GM18511 (cell line): ENCODE measurements around the gene GATM.

ENCODE experiments used
- ATAC-seq: cut with Tn5 transposase; IDR thresholded peaks from one replicate; pipeline ENCODE4 v1.9.1; 2021; ENCODE audit warnings: mild to moderate bottlenecking, moderate library complexity; ENCODE audit not compliant: unreplicated experiment

Gene GATM

GRCh38 chr15:45362419-45362818 is 15.9 kb downstream of the GATM start:
- ATAC-seq, result no peak

- ATAC-seq, result no peak
Measured at GRCh38 chr15:45361878-45362277, 16.5 kb downstream of the GATM start.

DNA sequence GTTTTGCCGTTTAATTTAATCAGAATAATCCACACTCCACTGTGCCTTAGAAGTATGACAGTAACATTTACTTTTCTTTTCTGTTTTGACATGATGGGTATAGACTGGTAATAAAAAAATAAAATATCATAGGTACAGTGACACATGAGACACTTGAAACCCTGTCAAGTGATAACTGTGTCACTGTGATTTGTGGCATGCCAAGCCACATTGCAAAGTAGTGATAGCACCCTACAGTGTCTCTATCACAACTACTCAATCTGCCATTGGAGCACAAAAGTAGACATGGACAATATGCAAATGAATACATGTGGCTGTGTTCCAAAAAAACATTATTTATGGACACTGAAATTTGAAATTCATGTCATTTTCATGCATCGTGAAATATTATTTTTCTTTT is 22.5 kb downstream of the GATM start:
- ATAC-seq, result no peak

- ATAC-seq, result no peak
Measured at GRCh38 chr15:45354711-45355110, 23.6 kb downstream of the GATM start.

DNA sequence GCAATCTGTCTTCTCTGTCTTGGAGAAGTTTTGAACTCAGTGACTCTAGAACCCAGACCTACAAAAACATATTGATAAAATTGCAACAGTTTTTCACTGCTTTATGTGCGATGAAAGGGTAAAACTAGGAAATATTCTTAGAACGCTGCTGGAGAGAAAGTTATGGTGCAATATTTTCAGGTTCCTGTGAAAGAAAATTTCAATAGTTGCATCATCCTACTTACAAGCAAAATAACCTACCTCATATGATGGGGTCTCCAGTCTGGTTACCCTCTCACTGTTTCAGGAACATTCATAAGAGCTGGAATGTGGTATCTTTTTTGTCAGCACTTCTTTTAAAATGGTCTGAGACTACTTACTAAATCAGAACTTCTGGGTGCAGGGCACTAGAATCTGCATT is 27.1 kb downstream of the GATM start:
- ATAC-seq, result no peak

DNA sequence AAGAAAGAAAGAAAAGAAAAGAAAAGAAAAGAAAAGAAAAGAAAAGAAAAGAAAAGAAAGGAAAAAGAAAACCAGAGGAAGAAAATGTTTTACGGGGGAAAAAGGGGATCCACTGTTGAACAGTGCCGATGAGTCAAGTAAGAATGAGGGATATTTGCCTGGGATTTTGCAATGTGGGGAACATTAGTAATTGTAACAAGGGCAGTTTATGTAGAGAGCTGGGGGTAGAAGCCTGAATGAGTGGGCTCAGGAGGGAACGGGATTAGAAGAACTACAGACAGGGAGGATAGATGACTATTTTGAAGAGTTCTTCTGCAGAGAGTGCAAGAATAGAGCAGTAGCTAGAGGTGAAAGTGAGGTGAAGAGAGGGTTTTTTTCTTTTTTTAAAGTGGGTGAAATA is 28.7 kb downstream of the GATM start:
- no peak for ATAC-seq

DNA sequence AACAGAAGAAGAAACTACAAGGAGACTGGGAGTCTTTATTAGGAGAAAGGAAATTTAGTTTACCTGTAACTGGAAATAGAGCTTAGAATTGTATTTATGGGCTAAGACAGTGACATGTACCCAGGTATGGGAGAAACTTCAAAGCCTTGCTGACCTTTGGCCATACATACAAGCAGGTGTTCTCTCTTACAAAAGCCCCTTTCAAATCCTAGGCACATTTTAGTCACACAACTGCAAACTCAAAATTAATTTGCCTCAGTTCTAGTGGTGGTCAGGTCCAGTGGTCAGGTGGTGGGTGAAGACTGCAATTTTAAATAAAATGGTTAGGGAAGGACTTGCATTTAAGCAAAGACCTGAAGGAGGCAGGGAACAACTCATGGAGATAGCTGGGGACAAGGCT is 30.4 kb downstream of the GATM start:
- no peak for ATAC-seq

DNA sequence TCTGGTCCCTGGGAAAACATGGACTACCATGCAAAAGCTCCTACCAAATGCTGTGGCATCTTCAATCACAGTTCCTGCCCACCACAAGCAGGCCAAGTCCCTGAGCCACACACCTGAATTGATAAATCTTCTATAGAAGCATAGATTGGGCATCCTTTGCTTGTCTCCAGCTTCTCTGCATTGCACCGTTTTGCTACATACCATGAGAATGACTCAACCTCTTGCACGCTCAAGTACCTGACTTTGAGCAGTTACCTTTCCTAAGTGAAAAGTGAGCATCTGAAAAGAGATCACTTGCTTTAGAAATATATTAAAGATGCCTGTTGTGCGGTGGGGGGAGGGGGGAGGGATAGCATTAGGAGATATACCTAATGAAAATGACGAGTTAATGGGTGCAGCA is 31.3 kb downstream of the GATM start:
- no peak for ATAC-seq

DNA sequence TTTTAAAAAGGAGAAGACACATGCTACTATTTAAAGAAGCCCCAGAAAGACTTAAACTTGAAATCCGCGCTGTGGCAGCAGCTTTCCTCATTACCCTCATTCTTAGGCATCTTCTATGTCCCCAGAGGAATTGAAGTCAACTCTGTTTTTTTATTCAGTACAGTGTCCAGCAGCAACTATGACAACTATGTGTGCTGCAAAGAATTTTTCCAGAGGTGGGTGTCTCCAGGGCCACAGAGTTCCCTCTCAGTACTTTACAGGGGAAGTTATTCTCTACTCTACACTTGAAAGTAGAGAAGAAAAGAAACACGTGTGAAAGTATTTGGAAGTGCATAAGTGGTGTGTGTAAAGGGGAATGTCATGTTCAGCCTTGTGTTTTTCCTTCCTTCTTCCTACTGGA is 32.0 kb downstream of the GATM start:
- no peak for ATAC-seq

DNA sequence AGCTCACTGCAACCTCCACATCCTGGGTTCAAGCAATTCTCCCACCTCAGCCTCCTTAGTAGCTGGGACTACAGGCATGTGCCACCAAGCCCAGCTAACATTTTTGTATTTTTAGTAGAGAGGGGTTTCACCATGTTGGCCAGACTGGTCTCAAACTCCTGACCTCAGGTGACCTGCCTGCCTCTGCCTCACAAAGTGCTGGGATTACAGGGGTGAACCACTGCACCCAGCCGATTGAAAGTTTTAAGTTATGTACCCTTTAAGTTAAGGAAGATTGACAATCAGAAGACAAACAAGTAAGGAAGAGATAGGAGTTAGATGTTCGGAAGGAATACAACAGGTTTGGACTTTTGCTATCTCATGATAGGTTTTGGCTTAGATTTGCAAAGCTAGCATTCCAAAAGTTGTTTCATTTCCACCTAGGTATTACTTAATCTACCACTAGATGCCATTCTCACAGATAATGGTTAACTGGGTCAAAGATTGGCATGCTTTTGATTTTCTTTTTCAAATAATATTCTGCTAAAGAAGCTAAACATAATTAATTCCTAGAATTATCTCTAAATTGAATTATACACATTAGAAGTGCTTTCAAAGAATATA is 35.0 kb downstream of the GATM start:
- no peak for ATAC-seq

GRCh38 chr15:45341790-45342189 is 36.6 kb downstream of the GATM start:
- no peak for ATAC-seq

DNA sequence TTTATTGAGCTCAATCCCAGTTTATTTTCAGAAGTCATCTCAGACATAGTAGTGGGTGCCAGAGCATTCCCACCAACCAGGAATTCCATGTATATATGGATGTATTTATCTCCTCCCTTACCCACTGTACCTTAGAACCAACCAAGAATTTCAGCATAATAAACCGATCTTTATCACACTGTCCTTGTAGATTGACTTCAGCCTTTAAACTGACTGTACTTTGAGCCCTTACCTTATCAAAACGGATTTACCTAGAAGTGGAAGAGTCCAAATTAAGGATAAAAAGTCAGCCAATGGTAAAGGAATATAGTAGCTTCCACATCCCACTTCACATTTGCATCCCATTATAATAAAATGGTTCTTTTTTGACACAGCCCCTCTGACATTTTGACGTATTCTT is 37.9 kb downstream of the GATM start:
- no peak for ATAC-seq

GRCh38 chr15:45338417-45338816 is 39.9 kb downstream of the GATM start:
- no peak for ATAC-seq

DNA sequence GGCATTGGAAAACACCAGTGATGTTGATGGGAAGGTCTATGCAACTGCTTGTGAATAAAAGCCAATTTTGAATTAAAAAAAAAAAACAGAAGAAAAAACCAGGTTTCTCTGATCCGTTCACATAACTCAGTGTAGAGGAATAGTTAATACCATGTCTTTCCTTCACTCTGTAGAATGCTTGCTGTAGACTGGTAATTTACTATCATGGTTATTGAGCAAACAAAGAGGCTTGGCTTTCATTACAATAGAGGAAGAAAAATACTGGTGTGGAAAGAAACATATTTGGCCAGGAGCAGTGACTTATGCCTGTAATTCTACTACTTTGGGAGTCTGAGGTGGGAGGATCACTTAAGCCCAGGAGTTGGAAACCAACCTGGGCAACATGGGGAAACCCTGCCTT is 41.1 kb downstream of the GATM start:
- ATAC-seq, result no peak

GRCh38 chr15:45333550-45333949 is 44.8 kb downstream of the GATM start:
- no peak for ATAC-seq

GRCh38 chr15:45332694-45333093 is 45.6 kb downstream of the GATM start:
- no peak for ATAC-seq

DNA sequence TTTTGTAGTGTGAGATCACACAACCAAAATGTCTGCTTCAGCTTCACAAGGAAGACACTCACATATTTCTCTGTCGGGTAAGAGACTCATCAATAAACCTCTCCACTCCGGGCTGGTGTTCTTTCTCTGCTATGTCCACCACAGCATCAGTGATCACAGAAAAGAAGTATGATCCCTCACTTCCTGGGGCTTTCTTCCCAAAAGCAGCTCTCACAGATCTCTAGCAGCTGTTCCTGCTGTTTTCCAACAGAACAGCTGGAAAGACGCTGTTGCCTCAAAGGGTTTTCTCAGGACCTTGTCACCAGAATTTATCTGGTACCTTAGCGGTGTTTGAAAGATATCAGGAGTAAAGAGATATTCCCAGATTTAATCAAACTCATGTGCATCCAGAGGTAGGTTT is 46.4 kb downstream of the GATM start:
- ATAC-seq, result no peak

DNA sequence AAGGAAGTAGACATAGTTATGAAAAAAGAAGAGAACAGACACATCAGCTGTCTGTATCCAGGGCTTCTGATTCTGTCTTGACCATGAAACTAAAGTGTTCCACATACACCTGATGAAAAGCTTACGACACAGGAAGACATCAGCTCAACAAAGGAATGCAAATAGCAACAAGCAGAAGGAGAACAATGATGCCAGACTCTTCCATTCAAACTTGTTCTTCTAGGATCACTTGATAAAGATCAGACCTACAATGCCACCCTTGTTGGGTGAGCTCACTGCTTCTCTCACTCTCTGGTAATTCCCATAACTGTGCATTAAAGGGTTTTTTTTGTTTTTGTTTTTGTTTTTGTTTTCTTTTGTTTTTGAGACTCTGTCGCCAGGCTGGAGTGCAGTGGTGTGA is 49.7 kb downstream of the GATM start:
- ATAC-seq, result no peak

- no peak for ATAC-seq
Measured at GRCh38 chr15:45326741-45327140, 51.6 kb downstream of the GATM start.

DNA sequence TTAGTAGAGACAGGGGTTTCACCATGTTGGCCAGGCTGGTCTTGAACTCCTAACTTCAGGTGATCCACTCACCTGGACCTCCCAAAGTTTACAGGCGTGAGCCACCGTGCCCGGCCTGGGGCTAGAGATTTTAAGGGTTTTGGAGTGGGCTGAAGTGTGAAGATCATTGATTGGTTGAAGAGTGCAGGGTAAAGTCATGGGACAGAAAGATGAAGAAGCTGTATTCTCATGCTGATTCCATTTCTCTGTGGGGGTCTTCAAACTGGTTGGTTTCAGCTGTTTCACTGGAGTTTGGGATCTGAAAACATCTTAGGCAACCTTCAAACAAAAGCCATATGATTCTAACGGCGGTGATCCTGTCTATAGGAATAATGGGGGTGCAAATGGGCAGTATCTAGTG is 52.1 kb downstream of the GATM start:
- no peak for ATAC-seq

DNA sequence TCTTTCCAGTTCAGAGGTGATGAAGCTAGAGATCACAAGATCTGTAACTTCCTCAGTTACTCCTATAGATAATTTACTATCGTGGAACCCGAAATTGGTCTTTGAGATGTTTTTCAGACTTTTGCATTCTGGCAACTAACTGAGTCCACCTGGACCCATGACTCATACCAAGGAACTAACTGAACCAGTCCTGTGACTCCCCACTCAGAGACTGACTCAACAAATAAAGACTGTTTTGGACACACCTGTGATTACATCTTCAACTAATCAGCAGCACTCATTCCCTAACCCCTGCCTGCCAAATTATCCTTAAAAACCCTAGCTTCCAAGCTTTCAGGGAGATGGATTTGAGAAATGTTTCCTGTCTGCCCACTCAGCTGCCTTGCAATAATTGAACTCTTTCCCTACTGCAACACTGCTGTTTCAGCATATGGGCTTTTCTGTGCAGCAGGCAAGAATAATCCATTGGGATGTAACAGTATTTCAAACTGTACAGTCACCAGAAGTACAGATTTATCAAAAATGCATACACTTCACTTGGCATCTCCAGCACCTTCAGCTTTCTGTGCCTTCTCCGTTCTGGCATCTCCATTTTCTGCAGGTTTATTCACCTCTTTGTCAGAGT is 57.7 kb downstream of the GATM start:
- no peak for ATAC-seq

GRCh38 chr15:45319472-45320214 is 58.7 kb downstream of the GATM start:
- ATAC-seq, result no peak
